GM12878 (cell line): ENCODE results near the gene PRKCQ. TPM values are rescaled to one million over a fixed set of nuclear protein-coding genes. Genes with fewer than 3 reads are reported as not detected.

ENCODE experiments used
- ATAC-seq: fragments of 200-7000 bp; cut with Tn5 transposase; 3 replicates; pipeline ENCODE4 v1.9.1; 2020; ENCODE audit warnings: mild to moderate bottlenecking, moderate library complexity
- BruUV-seq: library from RNA; stranded (reverse); fragments of 400-500 nt; replicated peaks from 2 replicates; lab custom pipeline; 2021; lab: Mats Ljungman, UMichigan
- CTCF ChIA-PET: fragments of 300-600 bp; sonication (Branson Sonifier 250); formaldehyde crosslinking; extraction: SDS; loops from one replicate; lab custom pipeline; 2021; ENCODE audit warnings: inconsistent platforms; lab: Yijun Ruan, JAX
- POLR2A ChIA-PET: fragments of 350-600 bp; formaldehyde crosslinking; extraction: SDS; loops from one replicate; lab custom pipeline; 2021; ENCODE audit warnings: inconsistent platforms; lab: Charles Lee
- RAD21 ChIA-PET: fragments of 300-600 bp; sonication (Branson Sonifier 250); formaldehyde crosslinking; loops from one replicate; lab custom pipeline; 2023; ENCODE audit warnings: antibody characterized with exemption; ENCODE audit not compliant: unreplicated experiment; lab: Charles Lee
- SMC1A ChIA-PET: fragments of 300-600 bp; sonication (Branson Sonifier 250); formaldehyde crosslinking; loops from one replicate; lab custom pipeline; 2023; ENCODE audit not compliant: unreplicated experiment, uncharacterized antibody; lab: Charles Lee
- DNase-seq: peaks from one replicate; pipeline ENCODE4 v3.0.0-alpha.2; 2011; ENCODE audit warnings: low read depth, low spot score
- FAIRE-seq: peaks from 3 replicates; lab custom pipeline; 2011; peaks lifted over from hg19 to GRCh38; lab: Jason Lieb, UNC
- H2AFZ ChIP-seq: 2 replicates; pipeline ENCODE4 v1.6.0; 2011; ENCODE audit warnings: low read depth, low read length, control low read depth; ENCODE audit not compliant: control insufficient read depth
- H3K27ac ChIP-seq: 2 replicates; pipeline ENCODE4 v1.5.1; 2011; ENCODE audit warnings: control low read depth; ENCODE audit not compliant: control insufficient read depth, insufficient read depth
- H3K27me3 ChIP-seq, 2 experiments: replicated peaks in 1 of 2; 2 replicates each; pipeline versions ENCODE4 v1.6.0 to v1.6.1; 2011; ENCODE audit warnings: low read length in 1 of 2; ENCODE audit not compliant: control insufficient read depth in 2 of 2, insufficient read depth in 2 of 2
- H3K36me3 ChIP-seq, 2 experiments: 2 replicates each; pipeline ENCODE4 v1.5.1; 2011; ENCODE audit warnings: low read length in 1 of 2; ENCODE audit not compliant: control insufficient read depth in 2 of 2, insufficient read depth in 2 of 2
- H3K4me1 ChIP-seq: 2 replicates; pipeline ENCODE4 v1.6.1; 2011; ENCODE audit warnings: mild to moderate bottlenecking, low read length, moderate library complexity, mixed read lengths; ENCODE audit not compliant: control insufficient read depth, insufficient read depth
- H3K4me2 ChIP-seq: 2 replicates; pipeline ENCODE4 v1.6.0; 2011; ENCODE audit warnings: control low read depth; ENCODE audit not compliant: control insufficient read depth, insufficient read depth
- H3K4me3 ChIP-seq: fragments of 200-600 bp; sonication (generic); 2 replicates; pipeline ENCODE4 v1.5.1; 2016
- H3K79me2 ChIP-seq: 2 replicates; pipeline ENCODE4 v1.6.0; 2011; ENCODE audit warnings: low read length; ENCODE audit not compliant: control insufficient read depth, insufficient read depth
- H3K9ac ChIP-seq: 2 replicates; pipeline ENCODE4 v1.8.0; 2011; ENCODE audit warnings: low read length, control low read depth, mixed read lengths; ENCODE audit not compliant: control insufficient read depth, insufficient read depth
- H3K9me3 ChIP-seq: replicated peaks from 3 replicates; pipeline ENCODE4 v1.5.1; 2011; ENCODE audit warnings: mild to moderate bottlenecking, low read length; ENCODE audit not compliant: control insufficient read depth, insufficient read depth
- H4K20me1 ChIP-seq: 2 replicates; pipeline ENCODE4 v1.6.0; 2011; ENCODE audit not compliant: control insufficient read depth, insufficient read depth
- ZNF384 ChIP-seq: IDR thresholded peaks from 2 replicates; pipeline ENCODE4 v1.6.1; 2012; ENCODE audit warnings: low read depth, mild to moderate bottlenecking, low read length, improper control_type of control experiment, borderline replicate concordance
- WGBS: methylation state at CpG from one replicate; pipeline ENCODE4 v1.1.6; 2016; ENCODE audit warnings: low lambda C conversion rate; ENCODE audit not compliant: insufficient replicate concordance, insufficient coverage; ENCODE audit errors: missing lambda C conversion rate; 5-methylcytosine and 5-hydroxymethylcytosine counted together
- in situ Hi-C: fragments of 300-500 bp; cut with MboI; formaldehyde crosslinking; loops from 9 replicates; pipeline ENCODE4 v1.14.3; 2018; ENCODE audit warnings: mixed read lengths
- intact Hi-C: fragments of 100-400 bp; cut with micrococcal nuclease; formaldehyde crosslinking; loops from one replicate; pipeline ENCODE4 v1.14.2; 2022; ENCODE audit not compliant: unreplicated experiment
- polyA plus RNA-seq, 11 experiments: library from polyadenylated mRNA; depleted of rRNA in 4 of 11; unstranded in 6 of 11; stranded (reverse) in 5 of 11; fragments of >200 nt; fragmentation: Nextera tagmentation in 4 of 11; fragmentation: Illumina TruSeq in 1 of 11; extraction: Ambion mirVana in 4 of 11; extraction: Trizol in 1 of 11; gene quantifications; 1 replicate in 1 of 11; 2 replicates in 10 of 11; pipeline versions ENCODE4 v1.2.1 to v1.2.3, GENCODE V29; 2011 to 2016; ENCODE audit warnings: inconsistent platforms in 2 of 11, missing spikeins in 2 of 11, low read depth in 1 of 11
- total RNA-seq, 4 experiments: library from RNA; depleted of rRNA in 3 of 4; stranded (reverse); fragments of >200 nt in 3 of 4; fragmentation: Illumina TruSeq in 1 of 4; extraction: Trizol in 1 of 4; gene quantifications; 2 replicates each; pipeline versions ENCODE4 v1.2.1 to v1.2.3, GENCODE V29; 2013 to 2021
- TF ChIP-seq, protein P1 (sequence below): IDR thresholded peaks from 2 replicates; pipeline ENCODE4 v1.6.1; 2011; ENCODE audit warnings: borderline replicate concordance, low read depth, mild to moderate bottlenecking, moderate library complexity, mixed read lengths, low read length; ENCODE audit not compliant: insufficient read depth; ENCODE audit errors: extremely low read length
- TF ChIP-seq, protein P2 (sequence below): fragments of 450-650 bp; formaldehyde crosslinking; IDR thresholded peaks from 2 replicates; pipeline ENCODE4 v1.5.0; 2022; ENCODE audit warnings: mild to moderate bottlenecking, missing genetic modification characterization

Gene PRKCQ
- total and polyA plus RNA-seq, 10 of the 15 experiments (the other 5 are each of a cell fraction or from before 2014, with no cell fraction given), result 0.26 to 8.9 (median 0.98) TPM

DNA sequence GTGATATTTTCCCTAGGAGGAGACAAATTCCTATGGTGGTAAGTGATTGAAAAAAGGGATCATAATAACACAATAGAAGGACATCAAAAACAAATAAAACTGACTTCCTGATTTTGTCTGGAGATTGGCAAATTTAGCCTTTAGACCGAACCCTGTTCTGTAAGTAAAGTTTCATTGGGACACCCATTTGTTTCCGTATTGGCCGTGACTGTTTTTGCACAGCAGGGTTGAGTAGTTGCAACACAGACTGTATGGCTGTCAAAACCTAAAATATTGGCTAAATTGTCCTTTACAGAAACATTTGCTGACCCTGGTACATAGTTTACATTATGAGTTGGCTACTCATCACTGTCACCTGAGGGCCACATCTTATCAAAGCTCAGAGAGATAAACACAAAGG lies 168.6 kb downstream of the PRKCQ start:
- in situ Hi-C loops, result no loop called here
- H3K9me3 ChIP-seq, result no peaks in the 10 kb centered on the region
- H3K79me2 ChIP-seq, result no peaks in the 10 kb centered on the region
- 47% methylated on average over 3 of the region's 3 CpGs for WGBS
- CTCF ChIA-PET, result interaction anchor here (0.7 to 11.1 kb wide), 9 partner anchors 9 to 1005 kb away, joined by 3 to 90 read pairs (median 4); partner anchors contain the start of gene PFKFB3
- ATAC-seq, result no peak
- RAD21 ChIA-PET, result interaction anchor here (0.7 to 1.9 kb wide), 4 partner anchors 12 to 1475 kb away, joined by 3 to 8 read pairs (median 4); partner anchors contain the start of gene PFKFB3
- intact Hi-C loops, result no loop called here
- H3K9ac ChIP-seq, result no peak overlapping the region
- BruUV-seq, result no TSS peak
- no peaks in the 10 kb centered on the region for H3K36me3 ChIP-seq
- H3K27ac ChIP-seq, result no peak overlapping the region
- H3K4me1 ChIP-seq, result no peaks in the 10 kb centered on the region
- no peak overlapping the region for H2AFZ ChIP-seq
- no peak for TF ChIP-seq ZNF384
- TF ChIP-seq, protein P1, sequence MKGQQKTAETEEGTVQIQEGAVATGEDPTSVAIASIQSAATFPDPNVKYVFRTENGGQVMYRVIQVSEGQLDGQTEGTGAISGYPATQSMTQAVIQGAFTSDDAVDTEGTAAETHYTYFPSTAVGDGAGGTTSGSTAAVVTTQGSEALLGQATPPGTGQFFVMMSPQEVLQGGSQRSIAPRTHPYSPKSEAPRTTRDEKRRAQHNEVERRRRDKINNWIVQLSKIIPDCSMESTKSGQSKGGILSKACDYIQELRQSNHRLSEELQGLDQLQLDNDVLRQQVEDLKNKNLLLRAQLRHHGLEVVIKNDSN, result no peak
- TF ChIP-seq, protein P2, sequence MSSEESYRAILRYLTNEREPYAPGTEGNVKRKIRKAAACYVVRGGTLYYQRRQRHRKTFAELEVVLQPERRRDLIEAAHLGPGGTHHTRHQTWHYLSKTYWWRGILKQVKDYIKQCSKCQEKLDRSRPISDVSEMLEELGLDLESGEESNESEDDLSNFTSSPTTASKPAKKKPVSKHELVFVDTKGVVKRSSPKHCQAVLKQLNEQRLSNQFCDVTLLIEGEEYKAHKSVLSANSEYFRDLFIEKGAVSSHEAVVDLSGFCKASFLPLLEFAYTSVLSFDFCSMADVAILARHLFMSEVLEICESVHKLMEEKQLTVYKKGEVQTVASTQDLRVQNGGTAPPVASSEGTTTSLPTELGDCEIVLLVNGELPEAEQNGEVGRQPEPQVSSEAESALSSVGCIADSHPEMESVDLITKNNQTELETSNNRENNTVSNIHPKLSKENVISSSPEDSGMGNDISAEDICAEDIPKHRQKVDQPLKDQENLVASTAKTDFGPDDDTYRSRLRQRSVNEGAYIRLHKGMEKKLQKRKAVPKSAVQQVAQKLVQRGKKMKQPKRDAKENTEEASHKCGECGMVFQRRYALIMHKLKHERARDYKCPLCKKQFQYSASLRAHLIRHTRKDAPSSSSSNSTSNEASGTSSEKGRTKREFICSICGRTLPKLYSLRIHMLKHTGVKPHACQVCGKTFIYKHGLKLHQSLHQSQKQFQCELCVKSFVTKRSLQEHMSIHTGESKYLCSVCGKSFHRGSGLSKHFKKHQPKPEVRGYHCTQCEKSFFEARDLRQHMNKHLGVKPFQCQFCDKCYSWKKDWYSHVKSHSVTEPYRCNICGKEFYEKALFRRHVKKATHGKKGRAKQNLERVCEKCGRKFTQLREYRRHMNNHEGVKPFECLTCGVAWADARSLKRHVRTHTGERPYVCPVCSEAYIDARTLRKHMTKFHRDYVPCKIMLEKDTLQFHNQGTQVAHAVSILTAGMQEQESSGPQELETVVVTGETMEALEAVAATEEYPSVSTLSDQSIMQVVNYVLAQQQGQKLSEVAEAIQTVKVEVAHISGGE, result no peak
- H3K4me3 ChIP-seq, result no peak overlapping the region
- no peaks in the 10 kb centered on the region; a peak in 1 of 4 replicates for H3K27me3 ChIP-seq
- no peak overlapping the region for H3K4me2 ChIP-seq
- SMC1A ChIA-PET, result interaction anchor here (0.7 to 4.3 kb wide), 6 partner anchors 11 to 268 kb away, joined by 3 to 35 read pairs (median 4); no protein-coding TSS in a partner anchor
- no peaks in the 10 kb centered on the region; the same call in 1 of the 2 replicates for H4K20me1 ChIP-seq
- POLR2A ChIA-PET, result interaction anchor here (0.6 kb wide), 2 partner anchors 11 to 146 kb away, joined by 3 to 4 read pairs; no protein-coding TSS in a partner anchor
- no peak for FAIRE-seq
- DNase-seq, result no peak
